Activated T-helper 17 cell treated with anti-CD3 and anti-CD28 coated beads, Interleukin-2, amount 50 U/mL, for 72 hours (primary cell): ENCODE data around the gene SVIL. TPM values are rescaled to one million over a fixed set of nuclear protein-coding genes. Genes with fewer than 3 reads are reported as not detected.

ENCODE experiments used
- ATAC-seq: fragments of 150-1000 bp; cut with Tn5 transposase; replicated peaks from 2 replicates; pipeline ENCODE4 v1.10.0; 2021; ENCODE audit warnings: mild to moderate bottlenecking, moderate library complexity
- H3K27ac Mint-ChIP-seq: one replicate; pipeline ENCODE4 v1.8.0; 2022; ENCODE audit warnings: mixed read lengths
- H3K27me3 Mint-ChIP-seq: one replicate; pipeline ENCODE4 v1.8.0; 2022; ENCODE audit warnings: mixed read lengths
- H3K36me3 Mint-ChIP-seq: one replicate; pipeline ENCODE4 v1.8.0; 2022; ENCODE audit warnings: low read depth, mild to moderate bottlenecking, mixed read lengths
- H3K4me1 Mint-ChIP-seq: one replicate; pipeline ENCODE4 v1.8.0; 2022; ENCODE audit warnings: mixed read lengths
- H3K4me3 Mint-ChIP-seq: one replicate; pipeline ENCODE4 v1.8.0; 2022; ENCODE audit warnings: mild to moderate bottlenecking, mixed read lengths
- H3K9me3 Mint-ChIP-seq: one replicate; pipeline ENCODE4 v1.8.0; 2022; ENCODE audit warnings: mixed read lengths
- total RNA-seq, 2 donors: library from RNA; stranded (reverse); gene quantifications; one replicate each; pipeline ENCODE4 v1.2.3, GENCODE V29; 2022

The SVIL gene
- total RNA-seq, 2 donors from 2014 or later: 10.7 to 16.2 TPM

DNA sequence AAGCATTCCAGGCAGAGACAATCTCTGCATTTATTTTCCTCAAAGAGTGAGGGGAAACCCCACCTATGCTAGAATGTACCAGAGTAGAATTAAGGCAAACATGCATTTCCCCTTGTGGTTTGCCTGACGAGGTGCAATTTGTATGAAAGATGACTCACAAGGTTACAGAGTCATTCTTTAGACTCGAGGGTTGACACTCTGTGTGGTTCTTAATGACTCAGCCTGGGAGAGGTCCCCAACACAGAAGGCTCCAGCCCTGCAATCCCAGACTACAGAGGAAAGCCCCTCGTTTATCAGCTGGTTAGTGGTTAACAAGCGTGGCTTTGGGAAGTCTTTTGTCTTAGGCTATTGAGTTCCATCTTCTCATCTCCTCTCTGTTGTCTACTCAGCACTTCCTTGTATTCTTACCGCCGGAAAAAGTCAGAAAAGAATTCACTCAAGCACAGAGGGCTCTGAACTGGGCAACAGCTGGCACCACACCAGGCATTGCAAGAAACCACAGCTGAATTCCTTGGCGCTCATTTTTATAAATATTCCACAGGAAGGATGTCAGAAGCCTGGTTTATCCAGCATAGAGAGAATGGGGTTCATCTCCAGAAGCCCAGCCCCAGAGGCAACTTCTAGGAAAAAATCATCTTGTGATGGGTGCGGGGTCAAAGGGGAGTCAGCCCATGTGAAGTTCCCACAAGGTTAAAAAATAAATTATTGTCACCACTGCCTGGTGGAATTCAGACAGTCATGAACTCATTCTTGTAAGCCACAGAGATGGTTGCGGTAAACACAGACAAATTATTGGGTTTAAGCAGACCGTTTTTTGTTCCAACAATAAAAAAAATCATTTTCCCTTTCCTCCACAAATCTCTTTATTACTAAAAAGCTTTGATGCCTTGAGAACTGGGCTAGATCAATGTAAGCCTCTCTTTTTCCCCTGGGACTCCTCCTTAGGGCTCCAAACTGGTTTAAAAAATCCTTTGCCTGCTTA, 24.5 kb upstream of the SVIL start:
- peaks cover 19% of the 10 kb centered on the region for H3K4me1 Mint-ChIP-seq
- no peaks in the 10 kb centered on the region for H3K27me3 Mint-ChIP-seq
- peak; percentile 97 for ATAC-seq
- peak overlapping the region; percentile 57 for H3K4me3 Mint-ChIP-seq
- no peaks in the 10 kb centered on the region for H3K9me3 Mint-ChIP-seq
- peak overlapping the region; percentile 81 for H3K27ac Mint-ChIP-seq
- H3K36me3 Mint-ChIP-seq: peaks cover 31% of the 10 kb centered on the region

DNA sequence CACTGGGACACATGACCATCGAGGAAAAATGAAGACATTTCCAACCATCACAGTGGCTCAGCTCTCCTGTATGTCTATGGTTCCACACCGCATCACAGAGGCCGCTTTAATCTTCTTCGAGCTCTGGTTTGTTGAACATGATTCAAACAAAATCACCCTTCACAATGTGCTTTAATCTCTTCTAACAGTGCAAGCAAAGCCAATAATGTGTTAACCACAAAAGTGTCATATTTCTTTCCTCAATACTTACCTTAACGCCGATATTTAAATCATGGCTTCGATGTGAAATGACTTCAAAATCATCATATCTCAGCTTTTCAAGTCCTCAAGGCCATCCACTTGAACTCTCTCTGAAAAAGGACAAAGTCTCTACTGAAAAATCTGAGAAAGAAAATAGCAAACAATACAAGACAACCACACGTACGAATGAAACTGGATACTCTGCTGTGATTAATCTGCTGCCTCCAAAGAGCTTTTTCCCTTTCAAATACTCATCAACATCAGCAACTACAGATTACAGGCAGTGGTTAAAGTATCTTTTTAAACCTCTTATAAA, 23.0 kb upstream of the SVIL start:
- H3K36me3 Mint-ChIP-seq: peaks cover 34% of the 10 kb centered on the region
- no peak for ATAC-seq
- no peaks in the 10 kb centered on the region for H3K9me3 Mint-ChIP-seq
- no peaks in the 10 kb centered on the region for H3K27me3 Mint-ChIP-seq
- H3K27ac Mint-ChIP-seq: peak overlapping the region; percentile 39
- peak overlapping the region; percentile 57 for H3K4me3 Mint-ChIP-seq
- peaks cover 19% of the 10 kb centered on the region for H3K4me1 Mint-ChIP-seq

GRCh38 chr10:29656451-29656992, 21.8 kb upstream of the SVIL start:
- Mint-ChIP-seq H3K4me1 (peaks cover 24% of the 10 kb centered on the region), H3K4me3 (no peak overlapping the region), H3K27me3 (no peaks in the 10 kb centered on the region), H3K27ac (no peak overlapping the region), H3K9me3 (no peaks in the 10 kb centered on the region), H3K36me3 (peaks cover 36% of the 10 kb centered on the region)
- no peak for ATAC-seq

- peaks cover 24% of the 10 kb centered on the region for H3K36me3 Mint-ChIP-seq
- ATAC-seq: no peak
Observed at GRCh38 chr10:29652192-29652591, 17.4 kb upstream of the SVIL start.

GRCh38 chr10:29651767-29652166, 17.0 kb upstream of the SVIL start:
- Mint-ChIP-seq H3K27me3 (no peaks in the 10 kb centered on the region), H3K4me3 (no peak overlapping the region), H3K36me3 (peaks cover 20% of the 10 kb centered on the region), H3K9me3 (no peaks in the 10 kb centered on the region), H3K4me1 (peaks cover 28% of the 10 kb centered on the region), H3K27ac (no peak overlapping the region)
- no peak for ATAC-seq

More at GRCh38 chr10:29652192-29652591, 17.4 kb upstream of the SVIL start:
- Mint-ChIP-seq H3K4me1 (peaks cover 24% of the 10 kb centered on the region), H3K27ac (no peak overlapping the region), H3K9me3 (no peaks in the 10 kb centered on the region), H3K4me3 (no peak overlapping the region), H3K27me3 (no peaks in the 10 kb centered on the region)

DNA sequence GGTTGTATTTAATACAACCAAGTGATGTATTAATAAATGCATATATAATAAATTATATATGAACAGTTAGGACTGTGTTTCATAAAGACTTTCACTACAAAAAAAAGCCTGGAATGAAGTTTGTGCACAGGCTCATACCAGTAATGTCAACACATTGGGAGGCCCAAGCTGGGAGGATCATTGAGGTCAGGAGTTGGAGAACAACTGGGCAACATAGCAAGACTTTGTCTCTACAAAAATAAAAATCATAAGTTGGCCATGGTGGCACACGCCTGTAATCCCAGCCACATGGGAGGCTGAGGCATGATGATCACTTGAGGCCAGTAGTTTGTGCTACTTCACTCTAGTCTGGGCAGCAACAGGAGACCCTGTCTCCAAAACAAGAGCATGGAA, 15.8 kb upstream of the SVIL start:
- Mint-ChIP-seq H3K4me3 (no peak overlapping the region), H3K27ac (no peak overlapping the region), H3K4me1 (peaks cover 34% of the 10 kb centered on the region), H3K36me3 (peaks cover 8% of the 10 kb centered on the region), H3K9me3 (no peaks in the 10 kb centered on the region), H3K27me3 (no peaks in the 10 kb centered on the region)
- no peak for ATAC-seq

DNA sequence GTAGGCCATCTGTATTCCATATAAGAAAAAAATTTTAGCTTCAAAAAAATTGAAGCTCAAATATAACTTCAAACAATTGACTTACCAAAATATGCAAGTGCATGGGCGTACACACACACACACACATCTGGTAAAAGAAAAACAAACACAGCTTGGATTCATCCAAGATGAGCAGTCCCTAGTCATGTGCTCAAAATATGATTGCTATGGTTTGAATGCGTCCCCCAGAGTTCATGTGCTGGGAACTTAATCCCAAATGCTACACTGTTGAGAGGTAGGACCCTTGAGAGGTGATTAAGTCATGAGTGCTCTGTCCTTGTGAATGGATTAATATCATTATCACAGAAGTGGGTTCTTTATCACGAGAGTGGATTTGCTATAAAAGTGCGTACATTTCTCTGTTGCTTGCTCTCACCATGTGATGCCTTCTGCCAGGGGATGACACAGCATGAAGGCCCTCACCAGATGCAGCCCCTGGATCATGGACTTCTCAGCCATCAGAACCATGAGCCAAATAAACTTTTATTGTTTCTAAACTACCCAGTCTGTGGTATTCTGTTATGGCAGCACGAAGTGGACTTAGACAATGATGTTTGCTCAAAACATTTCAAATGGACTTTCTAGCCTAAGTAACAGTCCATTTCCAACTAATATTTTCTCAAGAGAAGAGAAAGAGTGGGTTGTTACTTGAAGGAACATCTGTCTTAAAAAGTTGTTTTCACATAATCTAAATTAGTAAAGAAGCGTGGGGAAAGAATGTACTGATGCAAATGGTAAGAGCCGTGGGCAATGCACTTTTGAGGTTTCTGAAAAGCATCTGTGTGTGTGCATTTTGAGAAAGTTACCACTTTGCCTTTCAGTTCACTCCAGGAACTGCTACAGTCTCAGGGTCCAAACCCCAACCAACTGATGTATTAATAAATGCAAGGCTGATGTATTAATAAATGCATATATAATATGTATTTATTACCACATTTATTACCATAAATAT, 15.1 kb upstream of the SVIL start:
- Mint-ChIP-seq H3K4me1 (peaks cover 38% of the 10 kb centered on the region), H3K4me3 (no peak overlapping the region), H3K27me3 (no peaks in the 10 kb centered on the region), H3K36me3 (peaks cover 5% of the 10 kb centered on the region), H3K9me3 (no peaks in the 10 kb centered on the region), H3K27ac (no peak overlapping the region)
- ATAC-seq: no peak

DNA sequence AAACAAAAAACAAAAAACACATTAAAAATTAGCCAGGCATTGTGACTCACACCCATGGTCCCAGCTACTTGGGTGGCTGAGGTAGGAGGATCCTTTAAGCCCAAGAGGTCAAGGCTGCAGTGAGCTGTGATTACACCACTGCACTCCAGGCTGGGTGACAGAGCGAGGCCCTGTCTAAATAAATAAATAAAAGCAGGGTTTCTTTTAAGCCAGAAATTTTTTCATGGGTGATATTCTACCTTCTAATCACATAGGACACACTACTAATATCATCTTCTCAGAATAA, 14.2 kb upstream of the SVIL start:
- H3K9me3 Mint-ChIP-seq: no peaks in the 10 kb centered on the region
- H3K4me1 Mint-ChIP-seq: peaks cover 43% of the 10 kb centered on the region
- peaks cover 5% of the 10 kb centered on the region for H3K36me3 Mint-ChIP-seq
- ATAC-seq: no peak
- no peaks in the 10 kb centered on the region for H3K27me3 Mint-ChIP-seq
- no peak overlapping the region for H3K27ac Mint-ChIP-seq
- peak overlapping the region; percentile 67 for H3K4me3 Mint-ChIP-seq

DNA sequence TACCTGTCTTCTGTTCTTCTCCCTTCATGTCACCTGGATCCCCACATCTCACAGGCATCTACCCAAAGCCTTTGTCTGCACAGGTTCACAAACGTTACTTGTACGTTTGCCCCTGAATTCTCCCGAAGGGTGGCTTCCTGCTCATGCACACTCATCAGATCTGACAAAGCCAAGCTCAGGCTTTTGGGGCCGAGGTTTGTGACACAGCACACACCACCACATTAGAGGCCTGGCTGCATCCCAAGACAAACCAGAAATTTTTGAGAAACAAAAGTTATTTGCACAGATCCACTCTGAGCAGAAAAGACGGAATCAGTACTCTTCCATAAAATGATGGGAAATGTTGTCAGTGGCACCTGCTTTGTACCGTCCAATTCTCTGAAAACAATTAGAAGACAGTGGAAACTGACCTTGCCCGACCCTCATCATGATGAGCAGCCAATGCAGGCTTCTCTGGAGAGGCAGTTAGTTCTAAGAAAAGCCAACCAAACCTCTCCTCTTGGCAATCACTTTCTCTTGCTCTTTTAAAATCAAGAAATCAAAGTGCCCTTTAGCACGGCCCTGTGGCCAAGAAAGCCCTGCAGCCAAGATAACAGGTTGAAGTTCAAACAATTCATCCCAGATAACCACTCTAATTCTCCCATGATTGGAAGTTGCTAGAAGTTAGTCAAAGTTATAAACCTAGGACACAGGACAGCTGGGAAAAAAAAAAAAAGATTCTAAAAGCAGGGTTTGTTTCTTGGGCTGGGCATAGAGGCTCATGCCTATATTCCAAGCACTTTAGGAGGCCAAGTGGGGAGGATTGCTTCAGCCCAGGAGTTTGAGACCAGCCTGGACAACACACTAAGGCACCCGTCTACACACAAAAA, 13.6 kb upstream of the SVIL start:
- Mint-ChIP-seq H3K4me1 (peaks cover 43% of the 10 kb centered on the region), H3K4me3 (peak overlapping the region; percentile 67), H3K9me3 (no peaks in the 10 kb centered on the region), H3K36me3 (peaks cover 5% of the 10 kb centered on the region), H3K27ac (peak overlapping the region; percentile 12), H3K27me3 (no peaks in the 10 kb centered on the region)
- peak; percentile 69 for ATAC-seq

DNA sequence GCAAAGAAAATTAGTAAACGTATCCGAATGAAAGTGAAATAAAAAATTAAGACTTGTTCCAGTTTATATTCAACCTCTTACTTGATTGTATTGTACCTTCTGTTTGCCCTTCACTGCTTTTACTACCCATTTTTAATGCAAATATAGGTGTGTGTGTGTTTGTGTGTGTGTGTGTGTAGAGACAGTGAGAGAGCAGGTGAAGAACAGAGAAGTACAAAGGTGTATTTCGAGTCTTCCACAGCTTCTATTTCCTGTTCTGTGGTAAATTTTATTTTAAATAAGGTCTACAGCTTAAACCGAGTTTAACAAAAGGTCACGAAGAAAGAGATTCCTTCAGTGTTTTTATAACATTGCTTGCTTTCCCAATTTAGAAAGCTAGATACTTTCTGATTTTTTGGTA, 12.7 kb upstream of the SVIL start:
- no peak for ATAC-seq
- Mint-ChIP-seq H3K27ac (no peak overlapping the region), H3K36me3 (no peaks in the 10 kb centered on the region), H3K4me1 (peaks cover 43% of the 10 kb centered on the region), H3K27me3 (no peaks in the 10 kb centered on the region), H3K9me3 (no peaks in the 10 kb centered on the region), H3K4me3 (peak overlapping the region; percentile 67)

DNA sequence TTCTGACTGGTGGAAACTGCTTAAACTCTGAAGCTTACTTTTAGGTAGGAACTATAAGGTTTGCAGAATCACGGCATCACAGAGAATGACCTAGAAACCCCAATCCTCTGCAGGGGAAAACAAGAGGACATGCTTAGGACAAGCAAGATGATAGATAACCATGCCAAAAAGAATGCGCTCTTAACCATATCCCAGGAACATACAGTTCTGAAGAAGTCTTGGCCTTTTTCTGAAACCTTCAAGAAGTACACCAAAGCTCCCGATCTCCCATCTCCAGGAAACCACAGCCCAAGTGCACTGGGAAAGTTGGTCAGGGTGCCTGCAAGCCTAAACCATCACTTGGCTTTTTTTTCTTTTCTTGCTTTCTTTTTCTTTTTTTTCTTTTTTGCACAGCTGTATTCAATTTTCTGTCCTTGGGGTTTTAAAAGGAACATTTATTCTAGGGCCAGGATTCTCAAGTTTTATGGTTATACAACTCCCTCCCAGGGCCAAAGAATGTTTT, 12.2 kb upstream of the SVIL start:
- H3K36me3 Mint-ChIP-seq: no peaks in the 10 kb centered on the region
- H3K4me3 Mint-ChIP-seq: peak overlapping the region; percentile 67
- H3K4me1 Mint-ChIP-seq: peaks cover 40% of the 10 kb centered on the region
- no peaks in the 10 kb centered on the region for H3K9me3 Mint-ChIP-seq
- H3K27me3 Mint-ChIP-seq: no peaks in the 10 kb centered on the region
- peak; percentile 52 for ATAC-seq
- H3K27ac Mint-ChIP-seq: peak overlapping the region; percentile 76

DNA sequence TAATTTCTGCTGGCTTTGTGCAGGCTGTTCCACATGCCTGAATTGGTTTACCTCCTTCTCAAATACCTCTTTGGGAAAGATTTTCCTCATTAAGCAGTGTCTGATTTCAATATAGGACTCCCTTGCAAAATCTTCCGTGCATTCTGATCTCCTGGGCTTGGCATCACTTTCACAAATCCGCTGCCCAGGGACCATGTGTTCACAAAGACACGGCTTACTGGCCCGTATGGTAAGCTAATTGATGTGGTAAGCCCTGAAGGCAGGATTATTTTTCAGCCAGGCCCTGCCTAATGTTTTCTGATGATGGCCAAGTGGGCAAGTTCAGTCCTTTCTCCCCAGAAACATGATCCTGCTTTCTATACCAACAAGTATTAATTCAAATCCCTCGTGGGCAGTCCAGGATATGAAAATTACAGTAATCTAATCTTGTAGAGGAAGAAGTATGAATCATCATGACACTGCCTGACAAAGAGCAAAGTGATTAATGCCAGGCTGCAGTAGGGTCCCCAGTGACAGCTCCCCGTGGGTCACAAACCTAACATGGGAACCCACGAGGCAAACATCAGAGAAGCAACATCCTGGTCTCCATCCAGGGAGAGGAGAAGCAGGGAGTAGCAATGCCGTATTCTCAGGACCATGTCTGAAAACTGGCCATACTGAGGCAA, 11.6 kb upstream of the SVIL start:
- Mint-ChIP-seq H3K36me3 (no peaks in the 10 kb centered on the region), H3K27ac (peak overlapping the region; percentile 76), H3K27me3 (no peaks in the 10 kb centered on the region), H3K4me1 (peaks cover 38% of the 10 kb centered on the region), H3K4me3 (peak overlapping the region; percentile 67), H3K9me3 (no peaks in the 10 kb centered on the region)
- peak; percentile 89 for ATAC-seq
